Left renal cortex interstitium (tissue), 4 donors: ENCODE measurements around the gene CAMTA1. TPM values are rescaled to one million over a fixed set of nuclear protein-coding genes. Genes with fewer than 3 reads are reported as not detected.

Source experiments
- DNase-seq, 4 donors: peaks; one replicate each; pipeline ENCODE4 v3.0.0-alpha.2; 2013; ENCODE audit warnings: low read depth in 4 of 4, low spot score in 2 of 4, missing footprints in 1 of 4
- polyA plus RNA-seq, 4 donors: library from polyadenylated mRNA; unstranded; fragments of 120-200 nt; gene quantifications; one replicate each; pipeline ENCODE4 v1.2.1, GENCODE V29; 2013; ENCODE audit not compliant: insufficient read length in 4 of 4

The CAMTA1 gene
- polyA plus RNA-seq, 4 donors, result 76.8 to 91.3 (median 85.3) TPM

GRCh38 chr1:7430691-7431090, 645.4 kb downstream of the CAMTA1 start:
- DNase-seq, result no peak

- DNase-seq, result no peak
Observed at GRCh38 chr1:7432102-7432899, 647.0 kb downstream of the CAMTA1 start.

- DNase-seq, result no peak
Observed at GRCh38 chr1:7432900-7433380, 647.7 kb downstream of the CAMTA1 start.

- DNase-seq, result no peak
Observed at GRCh38 chr1:7434566-7434965, 649.3 kb downstream of the CAMTA1 start.

- DNase-seq, result no peak
Observed at GRCh38 chr1:7435276-7436055, 650.2 kb downstream of the CAMTA1 start.

GRCh38 chr1:7436056-7437005, 651.1 kb downstream of the CAMTA1 start:
- no peak for DNase-seq

- no peak for DNase-seq
Observed at GRCh38 chr1:7437036-7437435, 651.8 kb downstream of the CAMTA1 start.

GRCh38 chr1:7437608-7438395, 652.5 kb downstream of the CAMTA1 start:
- DNase-seq, result no peak

GRCh38 chr1:7438396-7438785, 653.1 kb downstream of the CAMTA1 start:
- no peak for DNase-seq

- no peak for DNase-seq
Observed at GRCh38 chr1:7438921-7439655, 653.8 kb downstream of the CAMTA1 start.

- no peak for DNase-seq
Observed at GRCh38 chr1:7440154-7440553, 654.9 kb downstream of the CAMTA1 start.

GRCh38 chr1:7441143-7441841, 656.0 kb downstream of the CAMTA1 start:
- DNase-seq, result no peak

- DNase-seq, result no peak
Observed at GRCh38 chr1:7442036-7442435, 656.8 kb downstream of the CAMTA1 start.

- no peak for DNase-seq
Observed at GRCh38 chr1:7442918-7443317, 657.7 kb downstream of the CAMTA1 start.

- DNase-seq, result no peak
Observed at GRCh38 chr1:7444363-7444762, 659.1 kb downstream of the CAMTA1 start.

GRCh38 chr1:7447093-7447492, 661.8 kb downstream of the CAMTA1 start:
- no peak for DNase-seq

- DNase-seq, result no peak
Observed at GRCh38 chr1:7447736-7448135, 662.5 kb downstream of the CAMTA1 start.

- DNase-seq, result no peak
Observed at GRCh38 chr1:7448986-7449385, 663.7 kb downstream of the CAMTA1 start.

GRCh38 chr1:7449750-7450149, 664.5 kb downstream of the CAMTA1 start:
- DNase-seq, result no peak
